DOHH2 (cell line): ENCODE measurements around the gene SCUBE2.

Experiments
- EZH2phosphoT487 ChIP-seq: fragments of 200-600 bp; sonication (generic); IDR thresholded peaks from 2 replicates; pipeline ENCODE4 v1.6.1; 2017; ENCODE audit warnings: borderline replicate concordance, mild to moderate bottlenecking, antibody characterized with exemption, low read length, moderate library complexity, mixed read lengths
- TF ChIP-seq, protein P1 (sequence below): fragments of 200-600 bp; sonication (generic); IDR thresholded peaks from one replicate; pipeline ENCODE4 v1.5.1; 2014; ENCODE audit warnings: antibody characterized with exemption, mild to moderate bottlenecking, low read depth, low read length; ENCODE audit not compliant: poor library complexity, severe bottlenecking

DNA sequence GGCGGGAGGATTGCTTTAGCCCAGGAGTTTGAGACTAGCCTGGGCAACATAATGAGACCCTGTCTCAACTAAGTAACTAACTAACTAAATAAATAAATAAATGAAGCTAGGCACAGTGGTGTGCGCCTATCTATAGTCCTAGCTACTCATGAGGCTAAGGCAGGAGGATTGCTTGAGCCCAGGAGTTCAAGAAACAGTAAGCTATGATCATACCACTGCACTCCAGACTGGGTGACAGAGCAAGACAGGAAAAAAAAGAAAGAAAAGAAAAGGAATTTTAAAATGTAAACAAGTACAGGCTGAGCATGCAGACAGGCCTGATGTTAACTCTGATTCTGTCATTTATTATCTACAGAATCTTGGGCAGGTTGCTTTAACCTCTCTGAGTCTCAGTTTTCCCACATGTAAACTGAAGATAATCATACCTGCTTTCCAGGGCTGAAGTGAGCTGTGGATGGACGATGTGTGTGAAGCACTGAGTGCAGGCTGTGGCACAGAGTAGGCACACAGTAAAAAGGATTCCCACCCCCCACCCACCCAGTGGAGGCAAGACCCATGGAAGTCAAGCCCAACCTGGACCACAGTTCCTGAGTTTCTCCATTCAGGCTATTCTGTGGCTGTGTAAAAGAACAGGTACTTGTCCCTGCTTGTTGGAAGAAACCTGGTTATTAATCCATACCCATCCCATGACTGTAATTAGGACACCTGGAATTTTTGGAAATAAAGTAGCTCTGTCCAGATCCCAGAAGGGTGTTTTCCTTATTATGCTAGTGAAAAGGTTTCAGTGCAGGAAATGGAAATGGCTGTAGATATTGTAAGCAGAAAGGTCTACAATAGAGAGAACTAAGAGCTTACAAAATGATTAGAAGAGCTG is 18.7 kb upstream of the SCUBE2 start:
- TF ChIP-seq, protein P1, sequence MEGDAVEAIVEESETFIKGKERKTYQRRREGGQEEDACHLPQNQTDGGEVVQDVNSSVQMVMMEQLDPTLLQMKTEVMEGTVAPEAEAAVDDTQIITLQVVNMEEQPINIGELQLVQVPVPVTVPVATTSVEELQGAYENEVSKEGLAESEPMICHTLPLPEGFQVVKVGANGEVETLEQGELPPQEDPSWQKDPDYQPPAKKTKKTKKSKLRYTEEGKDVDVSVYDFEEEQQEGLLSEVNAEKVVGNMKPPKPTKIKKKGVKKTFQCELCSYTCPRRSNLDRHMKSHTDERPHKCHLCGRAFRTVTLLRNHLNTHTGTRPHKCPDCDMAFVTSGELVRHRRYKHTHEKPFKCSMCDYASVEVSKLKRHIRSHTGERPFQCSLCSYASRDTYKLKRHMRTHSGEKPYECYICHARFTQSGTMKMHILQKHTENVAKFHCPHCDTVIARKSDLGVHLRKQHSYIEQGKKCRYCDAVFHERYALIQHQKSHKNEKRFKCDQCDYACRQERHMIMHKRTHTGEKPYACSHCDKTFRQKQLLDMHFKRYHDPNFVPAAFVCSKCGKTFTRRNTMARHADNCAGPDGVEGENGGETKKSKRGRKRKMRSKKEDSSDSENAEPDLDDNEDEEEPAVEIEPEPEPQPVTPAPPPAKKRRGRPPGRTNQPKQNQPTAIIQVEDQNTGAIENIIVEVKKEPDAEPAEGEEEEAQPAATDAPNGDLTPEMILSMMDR = no peak
- no peak for TF ChIP-seq EZH2phosphoT487
